Neutrophil (primary cell): ENCODE data around the gene KAZALD1.
"Not testable (repeated sequence)": the region's sequence is repeated elsewhere in the genome, so short reads cannot be mapped to it uniquely, and the experiment has no call there.

Experiments used
- H3K27ac ChIP-seq: fragments of 200-600 bp; sonication (generic); 2 replicates; pipeline ENCODE4 v1.5.1; 2016; ENCODE audit warnings: mild to moderate bottlenecking, moderate library complexity
- H3K27me3 ChIP-seq: fragments of 200-600 bp; sonication (generic); 2 replicates; pipeline ENCODE4 v1.6.0; 2016; ENCODE audit warnings: mild to moderate bottlenecking
- H3K36me3 ChIP-seq: fragments of 200-600 bp; sonication (generic); 2 replicates; pipeline ENCODE4 v1.5.1; 2017
- H3K4me1 ChIP-seq, 2 experiments: fragments of 200-600 bp in 1 of 2; sonication (generic) in 1 of 2; 1 replicate in 1 of 2; 2 replicates in 1 of 2; pipeline versions ENCODE4 v1.5.1 to v1.6.1; 2013 to 2016; ENCODE audit warnings: low read depth in 1 of 2, low read length in 1 of 2, mild to moderate bottlenecking in 1 of 2, moderate library complexity in 1 of 2; ENCODE audit not compliant: control insufficient read depth in 1 of 2, insufficient read depth in 1 of 2
- H3K4me3 ChIP-seq, 2 experiments: fragments of 200-600 bp in 1 of 2; sonication (generic) in 1 of 2; 1 replicate in 1 of 2; 2 replicates in 1 of 2; pipeline ENCODE4 v1.5.1; 2013 to 2016; ENCODE audit warnings: low read depth in 1 of 2, low read length in 1 of 2, mild to moderate bottlenecking in 1 of 2, moderate library complexity in 1 of 2
- H3K9me3 ChIP-seq: fragments of 200-600 bp; sonication (generic); 2 replicates; pipeline ENCODE4 v1.5.1; 2016
- TF ChIP-seq, protein P1 (sequence below): fragments of 200-600 bp; sonication (generic); IDR thresholded peaks from 2 replicates; pipeline ENCODE4 v1.5.1; 2016; ENCODE audit warnings: antibody characterized with exemption

Gene KAZALD1

GRCh38 chr10:101031796-101032636 lies 29.8 kb upstream of the KAZALD1 start:
- TF ChIP-seq, protein P1, sequence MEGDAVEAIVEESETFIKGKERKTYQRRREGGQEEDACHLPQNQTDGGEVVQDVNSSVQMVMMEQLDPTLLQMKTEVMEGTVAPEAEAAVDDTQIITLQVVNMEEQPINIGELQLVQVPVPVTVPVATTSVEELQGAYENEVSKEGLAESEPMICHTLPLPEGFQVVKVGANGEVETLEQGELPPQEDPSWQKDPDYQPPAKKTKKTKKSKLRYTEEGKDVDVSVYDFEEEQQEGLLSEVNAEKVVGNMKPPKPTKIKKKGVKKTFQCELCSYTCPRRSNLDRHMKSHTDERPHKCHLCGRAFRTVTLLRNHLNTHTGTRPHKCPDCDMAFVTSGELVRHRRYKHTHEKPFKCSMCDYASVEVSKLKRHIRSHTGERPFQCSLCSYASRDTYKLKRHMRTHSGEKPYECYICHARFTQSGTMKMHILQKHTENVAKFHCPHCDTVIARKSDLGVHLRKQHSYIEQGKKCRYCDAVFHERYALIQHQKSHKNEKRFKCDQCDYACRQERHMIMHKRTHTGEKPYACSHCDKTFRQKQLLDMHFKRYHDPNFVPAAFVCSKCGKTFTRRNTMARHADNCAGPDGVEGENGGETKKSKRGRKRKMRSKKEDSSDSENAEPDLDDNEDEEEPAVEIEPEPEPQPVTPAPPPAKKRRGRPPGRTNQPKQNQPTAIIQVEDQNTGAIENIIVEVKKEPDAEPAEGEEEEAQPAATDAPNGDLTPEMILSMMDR: no peak
- Histone ChIP-seq H3K27me3 (peaks cover 93% of the 10 kb centered on the region), H3K4me1 (peaks cover 15 to 19% of the 10 kb centered on the region in 2 experiments), H3K36me3 (no peaks in the 10 kb centered on the region), H3K27ac (peak overlapping the region; percentile 76), H3K9me3 (no peaks in the 10 kb centered on the region), H3K4me3 (peak overlapping the region; percentile 72 to 90)

GRCh38 chr10:101032637-101033224 lies 29.1 kb upstream of the KAZALD1 start:
- no peaks in the 10 kb centered on the region for H3K36me3 ChIP-seq
- peaks cover 15 to 19% of the 10 kb centered on the region in 2 experiments for H3K4me1 ChIP-seq
- peaks cover 95% of the 10 kb centered on the region for H3K27me3 ChIP-seq
- H3K27ac ChIP-seq: peak overlapping the region; percentile 76
- TF ChIP-seq, protein P1: no peak
- no peaks in the 10 kb centered on the region for H3K9me3 ChIP-seq
- H3K4me3 ChIP-seq: peak overlapping the region; percentile 72 to 90

DNA sequence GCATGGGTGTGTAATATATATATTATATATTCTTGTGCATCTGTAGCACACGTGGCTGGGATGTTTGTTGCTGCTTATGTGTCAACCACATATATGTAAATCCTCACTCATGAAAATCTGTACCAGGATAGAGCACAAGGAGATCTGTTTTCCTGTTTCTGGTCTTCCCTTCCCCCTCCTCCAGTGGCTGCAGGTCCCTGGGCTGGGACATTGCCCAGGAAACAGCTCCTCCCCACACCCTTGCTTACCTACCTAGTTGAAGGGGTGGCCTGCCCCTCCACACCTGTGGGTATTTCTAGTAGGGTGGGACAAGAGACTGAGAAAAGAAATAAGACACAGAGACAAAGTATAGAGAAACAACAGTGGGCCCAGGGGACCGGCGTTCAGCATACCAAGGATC lies 28.5 kb upstream of the KAZALD1 start:
- Histone ChIP-seq H3K27me3 (peaks cover 93% of the 10 kb centered on the region), H3K4me1 (peaks cover 15 to 19% of the 10 kb centered on the region in 2 experiments), H3K9me3 (no peaks in the 10 kb centered on the region), H3K4me3 (no peak overlapping the region), H3K36me3 (no peaks in the 10 kb centered on the region), H3K27ac (no peak overlapping the region)
- TF ChIP-seq, protein P1: no peak

- H3K4me3 ChIP-seq, H3K9me3 ChIP-seq: not testable (repeated sequence)
- peaks cover 90% of the 10 kb centered on the region for H3K27me3 ChIP-seq
Measured at GRCh38 chr10:101034404-101034803, 27.4 kb upstream of the KAZALD1 start.

DNA sequence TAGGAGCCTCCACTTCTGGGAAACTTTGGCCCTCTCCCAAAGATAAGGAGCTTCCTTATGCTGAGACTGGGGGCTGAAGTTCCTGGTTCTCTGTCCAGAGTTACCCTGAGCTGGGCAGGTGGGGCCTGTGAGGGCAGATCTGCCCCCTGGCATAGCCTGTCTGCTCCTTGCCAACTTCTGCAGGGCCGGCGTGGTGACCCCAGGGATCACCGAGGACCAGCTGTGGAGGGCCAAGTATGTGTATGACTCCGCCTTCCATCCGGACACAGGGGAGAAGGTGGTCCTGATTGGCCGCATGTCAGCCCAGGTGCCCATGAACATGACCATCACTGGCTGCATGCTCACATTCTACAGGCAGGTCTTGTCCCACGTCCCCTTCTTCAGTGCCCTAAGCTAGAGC lies 26.5 kb upstream of the KAZALD1 start:
- peaks cover 90% of the 10 kb centered on the region for H3K27me3 ChIP-seq
- H3K4me1 ChIP-seq: peaks cover 14 to 19% of the 10 kb centered on the region in 2 experiments
- no peak overlapping the region for H3K27ac ChIP-seq
- no peaks in the 10 kb centered on the region for H3K9me3 ChIP-seq
- TF ChIP-seq, protein P1: no peak
- no peaks in the 10 kb centered on the region for H3K36me3 ChIP-seq
- H3K4me3 ChIP-seq: no peak overlapping the region

More at GRCh38 chr10:101034404-101034803, 27.4 kb upstream of the KAZALD1 start:
- H3K27ac ChIP-seq, H3K36me3 ChIP-seq: not testable (repeated sequence)
- peaks cover 15 to 19% of the 10 kb centered on the region in 2 experiments for H3K4me1 ChIP-seq
